Measurements from ENCODE around the gene FABP1.

The FABP1 gene

GRCh38 chr2:88078643-88079172 lies 49.2 kb downstream of the FABP1 start:
- TF ChIP-seq CTCF (IDR thresholded peaks at IDR 0.05): no peak
- TF ChIP-seq ZFX (IDR thresholded peaks at IDR 0.05; ENCODE audit: borderline replicate concordance): no peak
- H3K27ac ChIP-seq: no peak overlapping the region

GRCh38 chr2:88077080-88077479 lies 50.8 kb downstream of the FABP1 start:
- no peak overlapping the region for H3K27ac ChIP-seq
- no peak for TF ChIP-seq CTCF (IDR thresholded peaks at IDR 0.05)
- no peak for TF ChIP-seq ZFX (IDR thresholded peaks at IDR 0.05; ENCODE audit: borderline replicate concordance)

- no peak overlapping the region for H3K27ac ChIP-seq
- TF ChIP-seq CTCF (IDR thresholded peaks at IDR 0.05) (no peak), ZFX (IDR thresholded peaks at IDR 0.05; ENCODE audit: borderline replicate concordance) (no peak)
These were observed 53.0 kb downstream of the FABP1 start for GRCh38 chr2:88074854-88075292.

GRCh38 chr2:88074150-88074549 lies 53.7 kb downstream of the FABP1 start:
- H3K27ac ChIP-seq: no peak overlapping the region
- no peak for TF ChIP-seq ZFX (IDR thresholded peaks at IDR 0.05; ENCODE audit: borderline replicate concordance)
- no peak for TF ChIP-seq CTCF (IDR thresholded peaks at IDR 0.05)

Measured in 22Rv1 (cell line).